ENCODE results near the gene PKN3. TPM values are rescaled to one million over a fixed set of nuclear protein-coding genes. Genes with fewer than 3 reads are reported as not detected.

PKN3 gene
- total and polyA plus RNA-seq, 2 of the 13 experiments (the other 11 are each of a cell fraction or from before 2014, with no cell fraction given): 10.5 to 13.2 TPM

- TF ChIP-seq RERE (CRISPR knock-in tag; IDR thresholded peaks at IDR 0.05; ENCODE audit: low read depth) (no peak), KAT2B (IDR thresholded peaks at IDR 0.05; ENCODE audit: borderline replicate concordance, low read depth, low read length) (no peak), ZNF318 (CRISPR knock-in tag; IDR thresholded peaks at IDR 0.05) (no peak), ZNF460 (CRISPR knock-in tag; IDR thresholded peaks at IDR 0.05; ENCODE audit: borderline replicate concordance) (no peak), ZNF576 (CRISPR knock-in tag; IDR thresholded peaks at IDR 0.05) (no peak), ZNF414 (CRISPR knock-in tag; IDR thresholded peaks at IDR 0.05) (no peak), ZNF652 (CRISPR knock-in tag; IDR thresholded peaks at IDR 0.05; ENCODE audit: borderline replicate concordance, low read depth) (no peak), ZNF280D (CRISPR knock-in tag; IDR thresholded peaks at IDR 0.05) (no peak)
Observed at GRCh38 chr9:128733256-128733655, 31.0 kb downstream of the PKN3 start (continued).
